Testis (tissue), 2 donors: ENCODE results near the gene MYO1A.

ENCODE experiments used
- POLR2A ChIP-seq: fragments of 450-650 bp; IDR thresholded peaks from one replicate; pipeline ENCODE4 v1.6.1; 2017; ENCODE audit warnings: antibody characterized with exemption, mild to moderate bottlenecking, moderate library complexity
- TF ChIP-seq, protein P1 (sequence below), 3 experiments: fragments of 450-650 bp in 2 of 3; fragments of 200-600 bp in 1 of 3; sonication (generic) in 1 of 3; IDR thresholded peaks; one replicate each; pipeline ENCODE4 v1.5.1; 2016 to 2019; ENCODE audit warnings: antibody characterized with exemption in 3 of 3, mild to moderate bottlenecking in 2 of 3, moderate library complexity in 1 of 3

DNA sequence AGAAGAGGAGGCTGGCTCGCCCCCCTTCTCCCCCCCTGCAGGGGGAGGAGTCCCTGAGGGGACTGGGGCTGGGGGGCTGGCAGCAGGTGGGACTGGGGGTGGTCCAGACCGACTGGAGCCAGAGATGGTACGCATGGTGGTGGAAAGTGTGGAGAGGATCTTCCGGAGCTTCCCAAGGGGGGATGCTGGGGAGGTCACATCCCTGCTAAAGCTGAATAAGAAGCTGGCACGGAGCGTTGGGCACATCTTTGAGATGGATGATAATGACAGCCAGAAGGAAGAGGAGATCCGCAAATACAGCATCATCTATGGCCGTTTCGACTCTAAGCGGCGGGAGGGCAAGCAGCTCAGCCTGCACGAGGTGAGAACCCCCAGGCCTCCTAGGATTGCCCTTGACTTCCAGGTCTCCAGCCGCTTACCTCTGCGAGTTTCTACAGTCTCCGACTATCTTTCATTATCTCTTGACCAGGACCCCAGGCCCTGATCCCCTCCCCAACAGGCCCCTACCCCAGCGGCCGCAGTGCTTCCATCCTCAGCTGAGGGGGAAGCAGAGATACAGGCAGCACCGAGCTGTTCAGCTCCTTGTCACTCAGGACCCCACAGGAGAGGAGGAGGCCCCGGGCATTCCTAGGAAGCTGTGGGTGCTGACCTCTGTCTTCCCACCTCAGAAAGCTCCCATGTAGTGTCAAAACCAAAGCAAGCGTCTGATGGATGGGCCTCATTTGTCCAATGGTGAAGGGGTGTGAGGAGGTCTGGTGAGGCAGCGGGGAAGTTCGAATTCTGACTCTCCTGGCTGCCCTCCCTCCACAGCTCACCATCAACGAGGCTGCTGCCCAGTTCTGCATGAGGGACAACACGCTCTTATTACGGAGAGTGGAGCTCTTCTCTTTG lies 42.0 kb upstream of the MYO1A start:
- TF ChIP-seq, protein P1, sequence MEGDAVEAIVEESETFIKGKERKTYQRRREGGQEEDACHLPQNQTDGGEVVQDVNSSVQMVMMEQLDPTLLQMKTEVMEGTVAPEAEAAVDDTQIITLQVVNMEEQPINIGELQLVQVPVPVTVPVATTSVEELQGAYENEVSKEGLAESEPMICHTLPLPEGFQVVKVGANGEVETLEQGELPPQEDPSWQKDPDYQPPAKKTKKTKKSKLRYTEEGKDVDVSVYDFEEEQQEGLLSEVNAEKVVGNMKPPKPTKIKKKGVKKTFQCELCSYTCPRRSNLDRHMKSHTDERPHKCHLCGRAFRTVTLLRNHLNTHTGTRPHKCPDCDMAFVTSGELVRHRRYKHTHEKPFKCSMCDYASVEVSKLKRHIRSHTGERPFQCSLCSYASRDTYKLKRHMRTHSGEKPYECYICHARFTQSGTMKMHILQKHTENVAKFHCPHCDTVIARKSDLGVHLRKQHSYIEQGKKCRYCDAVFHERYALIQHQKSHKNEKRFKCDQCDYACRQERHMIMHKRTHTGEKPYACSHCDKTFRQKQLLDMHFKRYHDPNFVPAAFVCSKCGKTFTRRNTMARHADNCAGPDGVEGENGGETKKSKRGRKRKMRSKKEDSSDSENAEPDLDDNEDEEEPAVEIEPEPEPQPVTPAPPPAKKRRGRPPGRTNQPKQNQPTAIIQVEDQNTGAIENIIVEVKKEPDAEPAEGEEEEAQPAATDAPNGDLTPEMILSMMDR (IDR thresholded peaks at IDR 0.05) = no peak
- no peak for TF ChIP-seq POLR2A
